HG03060 (cell line): Measurements from ENCODE around the gene SPIRE1.
"Not testable (repeated sequence)": the region's sequence is repeated elsewhere in the genome, so short reads cannot be mapped to it uniquely, and the experiment has no call there.

Experiments used
- ATAC-seq: cut with Tn5 transposase; IDR thresholded peaks from one replicate; pipeline ENCODE4 v1.9.1; 2021; ENCODE audit warnings: low read depth, moderate number of reproducible peaks; ENCODE audit not compliant: unreplicated experiment

SPIRE1 gene

DNA sequence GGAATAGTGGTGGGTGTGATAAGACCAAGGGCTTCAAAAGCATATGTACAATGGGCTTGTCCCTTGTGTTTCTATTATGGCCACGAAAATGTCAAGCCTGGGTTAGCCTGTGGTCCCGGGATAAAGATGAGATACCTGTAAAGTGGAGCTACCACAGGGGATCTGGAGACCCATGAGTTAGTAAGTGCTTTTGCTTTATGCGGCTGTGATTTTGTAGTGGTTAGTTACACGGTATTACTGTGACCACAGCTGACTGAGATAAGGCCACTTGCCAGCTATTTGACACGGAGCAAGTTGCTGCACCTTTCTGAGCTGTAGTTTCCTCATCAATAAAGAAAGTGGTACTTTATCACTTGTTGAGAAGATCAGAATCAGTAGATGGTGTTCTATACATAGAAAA is 150.9 kb downstream of the SPIRE1 start:
- ATAC-seq, result no peak

- ATAC-seq, result no peak
Observed at GRCh38 chr18:12500986-12501385, 156.9 kb downstream of the SPIRE1 start.

DNA sequence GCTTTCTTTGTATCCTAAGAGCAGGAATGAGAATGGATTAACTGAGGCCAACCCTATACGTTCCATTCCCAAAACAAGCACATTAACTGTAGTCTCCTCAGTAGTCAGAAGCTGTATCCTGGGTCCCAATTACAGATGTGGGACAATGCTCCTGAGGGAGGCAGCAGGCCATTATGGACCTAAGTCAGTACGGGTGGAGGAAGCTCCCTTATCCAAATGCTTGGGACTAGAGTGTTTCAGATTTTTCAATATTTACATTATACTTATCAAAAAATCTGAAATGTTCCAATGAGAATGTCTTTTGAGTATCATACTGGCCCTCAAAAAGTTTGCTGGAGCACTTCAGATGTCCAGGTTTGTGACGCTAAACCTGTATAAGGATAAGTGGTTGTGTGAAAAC is 160.1 kb downstream of the SPIRE1 start:
- ATAC-seq, result no peak

DNA sequence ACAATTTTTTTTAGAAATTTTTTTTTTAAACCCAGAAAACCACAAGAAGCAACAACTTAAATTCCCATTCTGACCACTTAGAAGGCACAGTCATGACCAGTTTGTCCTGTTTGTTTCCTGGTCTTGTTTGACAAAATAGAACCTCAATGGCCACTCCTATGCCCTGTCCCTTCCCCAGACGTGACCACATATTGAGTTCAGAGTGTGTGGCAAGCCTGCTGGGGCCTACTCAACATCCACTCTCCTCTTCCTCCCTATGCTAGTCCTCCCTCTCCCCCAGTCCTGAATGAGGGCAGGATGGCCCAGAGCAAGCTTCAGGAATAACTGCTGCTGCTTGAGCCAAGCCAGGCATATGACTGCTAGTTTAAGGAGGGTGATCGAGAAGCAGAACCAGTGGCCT is 160.6 kb downstream of the SPIRE1 start:
- no peak for ATAC-seq

DNA sequence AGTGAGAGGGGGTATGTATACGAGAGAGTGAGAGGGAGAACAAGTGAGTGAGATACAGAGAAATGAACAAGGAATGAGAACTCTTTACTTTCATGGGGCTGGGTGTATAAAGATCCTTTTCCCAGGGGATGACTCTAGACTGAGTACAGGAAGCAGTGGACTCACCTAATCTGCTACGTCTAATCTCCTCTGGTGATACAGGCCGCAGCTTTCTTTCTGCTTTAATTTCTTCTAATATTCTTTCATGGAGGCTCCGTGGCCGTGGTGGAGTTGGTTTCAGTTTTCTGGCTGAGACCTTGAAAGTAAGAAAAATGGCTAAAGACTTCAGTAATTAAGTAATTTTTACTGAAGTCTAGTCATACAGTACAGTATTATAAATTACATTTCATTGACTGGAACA is 165.0 kb downstream of the SPIRE1 start:
- ATAC-seq, result no peak

DNA sequence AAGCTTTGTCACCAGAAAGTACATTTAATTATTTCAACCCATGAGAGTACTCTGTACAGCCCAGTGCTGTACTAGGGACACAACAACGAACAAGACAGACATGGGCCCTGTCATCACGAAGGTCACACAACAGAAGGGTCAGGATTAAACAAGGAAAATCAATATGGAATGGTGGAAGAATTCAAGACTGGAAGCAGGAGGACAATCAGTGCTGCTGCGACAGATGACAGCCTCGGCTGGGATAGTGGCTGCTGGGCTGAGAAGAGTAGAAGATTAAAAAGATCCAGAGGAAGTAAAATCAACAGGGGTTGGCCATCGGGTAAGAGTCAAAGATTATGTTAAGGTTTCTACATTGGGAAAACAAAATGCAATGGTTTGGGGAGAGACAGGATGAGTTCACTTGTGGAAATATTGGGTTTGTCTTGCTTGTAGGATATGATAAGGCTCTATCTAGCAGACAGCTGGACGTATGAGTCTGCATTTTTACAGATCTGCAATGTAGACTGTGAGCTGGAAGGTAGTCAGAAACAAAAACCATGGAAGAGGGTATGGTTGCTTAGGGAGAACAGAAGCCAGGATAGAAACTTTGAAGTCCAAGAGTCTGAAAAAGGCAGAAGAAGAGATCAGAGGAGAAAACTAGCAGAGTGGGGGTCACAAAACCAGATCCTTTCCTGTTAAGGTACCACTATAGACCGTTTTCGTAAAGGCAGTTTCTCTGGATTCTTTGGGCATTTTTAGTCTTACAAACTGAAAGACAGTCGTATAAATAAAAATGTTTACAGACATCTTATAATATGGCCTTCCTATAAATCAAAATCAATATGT is 166.1 kb downstream of the SPIRE1 start:
- no peak for ATAC-seq

DNA sequence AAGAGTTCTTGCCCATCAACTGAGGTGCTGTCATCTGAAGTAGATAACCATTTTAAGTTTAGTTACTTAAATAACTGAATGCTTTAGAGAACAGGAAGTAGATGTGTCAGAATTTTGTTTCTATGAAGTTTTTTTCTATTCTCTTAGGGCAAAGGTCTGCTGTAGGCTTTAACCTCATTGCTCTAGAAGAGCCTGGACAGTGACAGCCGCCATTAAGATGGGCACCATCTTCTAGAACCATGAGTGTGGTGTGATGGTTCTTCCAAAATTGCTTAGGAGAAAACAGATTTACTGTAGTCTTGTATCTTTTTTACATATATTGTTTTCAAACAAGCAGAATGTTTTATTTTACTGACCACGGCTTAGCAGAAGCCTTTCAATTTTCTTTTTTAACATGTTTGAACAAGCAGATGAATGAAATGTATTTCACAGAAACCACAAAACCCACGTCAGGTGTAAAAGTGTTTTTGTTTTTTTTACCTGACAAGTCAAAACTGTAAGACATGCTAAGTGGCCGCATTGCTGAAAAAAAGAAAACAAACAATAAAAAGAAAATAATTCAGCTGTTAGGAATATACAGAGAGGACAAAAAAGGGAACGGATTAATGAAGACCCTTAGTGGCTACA is 172.3 kb downstream of the SPIRE1 start:
- no peak for ATAC-seq

GRCh38 chr18:12481915-12482314 is 176.0 kb downstream of the SPIRE1 start:
- not testable (repeated sequence) for ATAC-seq

GRCh38 chr18:12479982-12480381 is 177.9 kb downstream of the SPIRE1 start:
- ATAC-seq, result no peak

- no peak for ATAC-seq
Observed at GRCh38 chr18:12479536-12479935, 178.4 kb downstream of the SPIRE1 start.

GRCh38 chr18:12478269-12479047 is 179.4 kb downstream of the SPIRE1 start:
- ATAC-seq, result no peak

- ATAC-seq, result no peak
Observed at GRCh38 chr18:12477606-12478005, 180.3 kb downstream of the SPIRE1 start.

GRCh38 chr18:12476955-12477354 is 181.0 kb downstream of the SPIRE1 start:
- ATAC-seq, result no peak

GRCh38 chr18:12474876-12475275 is 183.0 kb downstream of the SPIRE1 start:
- no peak for ATAC-seq

GRCh38 chr18:12474146-12474545 is 183.8 kb downstream of the SPIRE1 start:
- ATAC-seq, result no peak

- no peak for ATAC-seq
Observed at GRCh38 chr18:12470382-12471075, 187.4 kb downstream of the SPIRE1 start.

DNA sequence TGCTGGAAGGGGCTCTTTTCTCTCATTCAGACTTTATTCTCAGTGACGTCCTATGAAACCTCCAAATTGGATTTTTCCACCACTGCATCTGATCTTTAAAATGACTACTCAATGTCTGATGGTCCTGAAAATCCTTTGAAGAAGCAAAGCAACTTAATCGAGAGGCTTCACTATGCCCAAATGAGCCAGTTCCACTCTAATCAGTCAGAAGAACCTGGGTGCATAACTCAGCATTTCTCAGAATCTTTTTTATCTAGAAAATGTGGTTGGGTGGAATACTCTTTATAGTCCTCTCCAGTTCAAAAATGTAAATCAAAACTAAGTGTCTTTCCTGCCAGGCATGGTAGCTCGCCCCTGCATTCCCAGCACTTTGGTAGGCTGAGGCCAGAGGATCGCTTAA is 189.5 kb downstream of the SPIRE1 start:
- ATAC-seq, result no peak

- ATAC-seq, result no peak
Observed at GRCh38 chr18:12464731-12465130, 193.2 kb downstream of the SPIRE1 start.

GRCh38 chr18:12463191-12463590 is 194.7 kb downstream of the SPIRE1 start:
- ATAC-seq, result no peak

DNA sequence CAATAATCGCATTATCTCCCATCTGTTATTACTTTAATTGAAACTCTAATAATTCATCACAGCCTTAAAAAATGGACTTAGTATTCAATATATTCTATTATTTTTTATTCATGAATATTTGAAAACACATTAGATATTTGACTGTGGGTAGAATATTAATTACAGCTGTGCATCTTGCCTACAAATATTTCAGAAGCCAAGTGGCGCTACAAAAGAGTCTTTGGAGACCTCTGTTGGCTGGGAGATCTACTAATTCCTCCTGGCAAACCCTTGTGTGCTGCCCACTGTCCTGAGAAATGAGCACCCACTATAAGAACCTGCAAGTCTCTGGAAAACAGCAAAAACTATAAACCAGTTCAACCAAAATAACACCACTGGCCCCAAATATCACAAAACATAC is 195.7 kb downstream of the SPIRE1 start:
- no peak for ATAC-seq

DNA sequence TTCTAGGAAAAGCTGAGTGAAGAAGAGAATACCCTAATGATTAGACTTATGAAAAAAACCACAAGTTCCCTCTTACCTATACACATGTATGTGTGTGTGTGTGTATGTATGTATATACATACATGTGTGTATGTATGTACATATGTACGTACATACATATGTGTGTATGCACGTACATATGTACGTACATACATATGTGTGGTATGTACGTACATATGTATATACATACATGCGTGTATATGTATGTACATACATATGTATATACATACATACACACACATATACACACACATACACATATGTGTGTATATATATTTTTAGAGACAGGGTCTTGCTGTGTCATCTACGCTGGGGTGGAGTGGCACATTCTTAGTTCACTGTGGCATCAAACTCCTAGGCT is 196.6 kb downstream of the SPIRE1 start:
- ATAC-seq, result no peak
